ENCODE data around the gene TBK1.

- no peak for TF ChIP-seq CTCF (IDR thresholded peaks at IDR 0.05)
- TF ChIP-seq POLR2A (IDR thresholded peaks at IDR 0.05), result no peak
Observed at GRCh38 chr12:64486657-64487056, 34.7 kb downstream of the TBK1 start.

Measured in breast epithelium (tissue), 3 donors.